Amygdala (tissue), 56 donors: Measurements from ENCODE around the gene BDP1.
A peak's percentile ranks its signal among the peaks of the same experiment; 100 is the strongest.
"Not testable (repeated sequence)": the region's sequence is repeated elsewhere in the genome, so short reads cannot be mapped to it uniquely, and the experiment has no call there.

Source experiments
- DNase-seq, 56 donors: peaks; one replicate each; lab custom pipeline; 2025; lab: John Stamatoyannopoulos, UW

BDP1 gene, protein sequence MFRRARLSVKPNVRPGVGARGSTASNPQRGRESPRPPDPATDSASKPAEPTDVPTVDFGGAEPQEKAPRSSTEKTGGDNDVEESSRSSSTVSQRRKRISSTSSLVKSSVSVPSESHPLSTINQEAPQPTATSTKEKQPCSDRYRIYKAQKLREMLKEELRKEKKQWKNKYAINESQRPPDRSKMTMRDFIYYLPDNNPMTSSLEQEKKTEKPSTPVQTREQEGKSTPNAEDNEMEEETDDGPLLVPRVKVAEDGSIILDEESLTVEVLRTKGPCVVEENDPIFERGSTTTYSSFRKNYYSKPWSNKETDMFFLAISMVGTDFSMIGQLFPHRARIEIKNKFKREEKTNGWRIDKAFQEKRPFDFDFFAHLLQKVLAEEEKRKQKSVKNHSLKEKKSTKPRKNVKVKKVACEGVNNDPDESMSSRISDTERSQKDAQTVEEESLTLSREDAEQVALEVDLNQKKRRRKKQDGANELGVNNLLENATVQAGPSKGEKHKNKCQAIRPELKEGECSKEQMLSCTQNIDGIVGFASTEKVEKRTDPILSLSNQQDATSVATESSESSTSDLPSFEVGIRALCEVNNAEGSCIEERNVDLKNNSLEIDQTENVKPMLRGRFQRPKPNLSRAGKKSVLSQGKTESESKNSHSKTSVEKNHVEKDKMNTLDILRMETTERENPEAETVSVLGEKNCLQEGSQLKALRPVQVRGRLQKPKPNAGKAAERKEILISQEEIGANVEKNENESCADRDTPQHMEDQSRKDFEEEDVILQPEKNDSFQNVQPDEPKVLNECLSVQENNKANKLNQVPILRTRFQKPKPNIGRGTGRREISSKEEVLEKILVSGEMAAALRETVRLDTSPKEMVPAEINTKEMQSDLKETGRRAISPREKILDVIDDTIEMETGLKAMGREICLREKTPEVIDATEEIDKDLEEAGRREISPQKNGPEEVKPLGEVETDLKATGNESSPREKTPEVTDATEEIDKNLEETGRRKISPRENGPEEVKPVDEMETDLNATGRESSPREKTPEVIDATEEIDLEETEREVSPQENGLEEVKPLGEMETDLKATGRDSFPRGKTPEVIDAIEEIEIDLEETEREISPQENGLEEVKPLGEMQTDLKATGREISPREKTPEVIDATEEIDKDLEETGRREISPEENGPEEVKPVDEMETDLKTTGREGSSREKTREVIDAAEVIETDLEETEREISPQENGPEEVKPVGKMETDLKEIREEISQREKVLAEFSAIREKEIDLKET (N-terminal part only)

DNA sequence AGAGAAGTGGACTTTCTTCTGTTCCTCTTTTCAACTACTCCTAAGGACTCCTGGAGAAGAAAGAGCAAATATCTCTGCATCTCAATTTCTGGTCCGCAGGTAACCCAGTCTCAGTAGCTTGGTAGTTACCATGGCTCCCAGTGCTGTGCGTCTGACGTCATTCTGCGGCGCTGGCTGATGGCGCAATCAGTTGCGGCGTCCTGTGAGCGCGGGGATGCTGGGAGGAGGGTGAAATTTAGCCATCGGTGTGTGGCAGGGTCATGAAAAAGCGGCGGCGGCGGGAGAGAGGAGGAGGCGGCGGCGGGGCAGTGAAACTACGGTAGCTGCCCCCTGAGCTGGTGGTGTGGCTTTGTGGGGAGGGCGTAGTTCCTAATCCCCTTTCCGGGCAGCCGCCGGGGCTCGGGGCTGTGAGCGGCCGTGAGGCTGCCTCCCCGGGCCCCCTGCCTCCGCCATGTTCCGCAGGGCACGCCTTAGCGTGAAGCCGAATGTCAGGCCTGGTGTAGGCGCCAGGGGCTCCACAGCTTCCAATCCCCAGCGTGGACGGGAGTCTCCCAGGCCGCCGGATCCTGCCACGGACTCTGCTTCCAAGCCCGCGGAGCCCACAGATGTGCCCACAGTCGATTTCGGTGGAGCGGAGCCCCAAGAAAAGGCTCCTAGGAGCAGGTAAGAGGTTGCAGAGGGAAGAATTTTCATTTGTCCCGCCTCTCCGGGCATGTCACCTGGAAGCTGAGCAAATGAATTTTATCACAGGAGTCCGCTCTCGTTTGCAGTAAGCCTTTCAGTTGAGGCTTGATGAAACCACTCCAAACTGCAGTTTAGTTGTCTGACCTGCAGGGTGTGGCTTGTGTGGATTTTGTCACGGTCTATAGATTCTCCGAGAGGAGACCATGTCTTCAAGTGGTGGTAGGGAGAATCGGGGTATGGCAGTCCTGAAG, at the start of gene BDP1:
Gene BDP1 (plus strand): TSS at position 225 of the 935 bp plus-strand sequence. CDS start 227 bp downstream, at position 452.
- DNase-seq = peak; percentile 74 to 98 (median 90)

DNA sequence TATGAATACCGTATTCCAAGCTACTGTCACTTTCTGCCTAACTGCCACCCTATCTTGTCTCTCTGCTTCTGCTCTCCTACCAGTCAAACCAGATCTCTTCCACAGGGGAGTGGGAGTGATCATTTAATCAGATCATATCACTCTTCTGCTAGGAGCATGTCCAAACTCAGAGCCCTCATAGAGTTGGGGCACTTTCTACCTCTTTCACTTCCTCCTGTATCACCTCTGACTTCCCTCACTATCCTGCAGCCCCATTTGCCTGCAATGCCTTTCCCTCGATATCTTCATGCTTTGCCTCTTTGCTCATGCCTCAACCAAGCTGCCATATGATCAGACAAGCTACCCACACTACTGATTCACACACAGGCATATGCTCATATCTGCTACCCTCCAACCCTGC, 45.4 kb upstream of the BDP1 start:
- not testable (repeated sequence) for DNase-seq

DNA sequence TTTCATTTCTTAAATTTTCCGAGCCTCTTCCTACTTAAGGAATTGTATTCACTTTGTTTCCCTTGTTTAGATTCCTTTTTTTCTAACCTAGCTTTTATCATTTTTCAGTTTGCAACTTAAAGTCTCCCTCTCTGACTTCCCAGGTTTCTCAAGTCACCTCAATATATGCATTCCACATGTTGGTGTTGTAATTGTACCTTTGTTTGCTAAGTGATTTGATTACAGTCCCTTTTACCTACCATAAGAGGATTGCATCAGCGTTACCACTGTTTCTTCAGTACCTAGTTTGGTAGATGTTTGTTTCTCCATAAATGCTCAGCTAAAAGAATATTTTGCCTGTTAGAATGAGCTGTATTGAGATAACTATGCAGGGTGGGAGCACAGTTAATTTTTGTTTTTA, 39.8 kb upstream of the BDP1 start:
- not testable (repeated sequence) for DNase-seq

DNA sequence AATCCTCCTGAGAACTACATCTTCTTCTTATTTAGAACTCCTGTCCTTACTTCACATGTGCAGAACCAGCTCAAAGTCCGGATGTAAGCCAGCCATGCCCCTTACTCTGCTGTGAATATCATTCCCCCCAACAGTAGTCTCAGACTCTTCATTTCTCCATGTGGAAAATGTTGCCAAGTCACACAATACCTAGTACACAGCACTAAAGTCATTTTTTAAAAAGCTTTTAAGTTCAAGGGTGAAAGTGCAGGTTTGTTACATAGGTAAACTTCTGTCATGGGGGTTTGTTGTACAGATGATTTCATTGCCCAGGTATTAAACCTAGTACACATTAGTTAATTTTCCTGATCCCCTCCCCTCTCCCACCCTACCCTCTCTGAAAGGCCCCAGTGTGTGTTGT, 37.4 kb upstream of the BDP1 start:
- not testable (repeated sequence) for DNase-seq

DNA sequence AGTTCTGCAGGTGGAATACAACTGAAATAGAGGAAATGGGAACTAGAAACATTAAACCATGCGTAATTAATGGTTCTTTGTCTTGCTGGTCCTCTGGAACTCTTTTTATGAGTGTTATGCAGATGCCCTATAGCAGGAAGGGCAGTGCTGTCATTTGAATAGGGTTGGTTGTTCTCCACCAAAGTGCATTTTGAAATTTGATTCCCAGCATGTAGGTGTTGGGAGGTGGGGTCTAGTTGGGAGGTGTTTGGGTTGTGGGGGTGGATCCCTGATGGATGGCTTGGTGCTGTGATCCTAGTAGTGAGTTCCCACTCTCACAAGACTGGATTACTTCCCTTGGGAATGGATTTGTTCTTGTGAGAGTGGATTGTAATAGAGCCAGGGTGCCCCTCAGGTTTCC, 34.2 kb upstream of the BDP1 start:
- not testable (repeated sequence) for DNase-seq

DNA sequence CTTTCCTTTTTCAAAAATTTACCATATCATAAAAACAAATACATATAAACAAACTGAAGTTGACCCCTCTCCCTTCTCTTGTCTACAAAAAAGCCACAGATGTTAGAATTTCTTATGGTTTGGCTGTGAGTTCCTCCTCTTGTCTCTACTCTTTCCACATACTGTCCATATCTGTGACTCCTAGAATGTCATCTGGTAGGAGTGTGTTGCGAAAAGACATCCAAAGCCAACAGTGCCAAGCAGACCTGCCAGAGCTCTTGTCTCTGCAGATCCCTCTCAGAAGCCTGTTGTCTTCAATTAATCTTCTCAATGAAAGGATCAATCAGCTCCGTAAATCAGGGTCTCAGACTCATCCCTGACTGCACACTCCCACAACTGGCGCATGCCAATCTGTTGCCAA, 31.6 kb upstream of the BDP1 start:
- DNase-seq = not testable (repeated sequence)

DNA sequence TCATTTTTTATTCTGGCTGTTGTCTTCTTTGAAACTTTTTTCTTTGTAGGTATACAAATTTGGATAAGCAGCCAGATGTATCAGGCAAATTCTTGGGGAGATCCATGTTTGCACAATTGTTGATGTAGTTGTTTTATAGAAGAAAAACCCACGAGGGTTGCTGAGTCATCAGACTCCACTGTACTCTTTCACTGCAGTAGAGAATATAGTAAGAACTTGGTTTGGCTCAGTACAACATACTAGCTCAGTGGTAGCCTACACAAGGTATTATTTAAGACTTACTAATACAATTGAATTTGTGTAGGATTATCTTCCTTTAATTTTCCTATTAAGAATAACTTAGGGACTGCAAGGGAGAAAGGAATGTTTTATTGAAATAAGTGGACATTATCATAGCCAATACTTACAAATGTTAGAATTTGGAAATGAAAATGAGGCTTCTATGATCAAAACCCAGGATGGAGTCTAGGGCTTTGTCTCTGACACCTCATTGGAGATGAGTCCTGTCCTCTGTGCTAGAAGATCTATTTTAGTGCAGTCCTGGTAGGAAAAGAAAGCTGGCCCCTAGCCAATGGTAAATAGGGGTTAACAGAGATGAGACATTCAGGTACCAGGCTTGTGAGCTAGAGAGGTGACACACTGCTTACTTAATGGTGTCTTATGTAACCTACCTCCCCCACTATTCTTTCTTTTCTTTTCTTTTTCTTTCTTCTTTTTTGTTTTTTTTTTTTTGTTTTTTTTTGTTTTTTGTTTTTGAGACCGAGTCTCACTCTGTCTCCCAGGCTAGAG, 28.6 kb upstream of the BDP1 start:
- DNase-seq = not testable (repeated sequence)

DNA sequence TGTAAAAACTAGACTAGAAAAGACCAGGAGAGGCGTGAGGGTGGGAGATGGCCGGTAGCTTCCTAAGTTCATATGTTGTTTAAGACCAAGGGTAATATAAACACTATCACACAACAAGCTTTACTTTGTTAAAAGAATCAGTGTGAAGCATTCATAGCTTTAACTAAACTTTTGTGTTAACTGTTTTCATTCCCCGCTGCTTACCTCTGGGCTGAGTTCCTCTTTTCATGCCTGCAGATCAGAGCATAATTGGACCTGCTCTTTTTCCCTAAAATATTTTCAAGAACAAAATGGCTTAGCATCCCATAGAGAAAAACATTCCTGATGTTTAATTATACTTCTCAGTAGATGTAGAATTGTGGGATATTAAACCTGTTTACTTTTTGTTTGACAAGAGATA, 23.0 kb upstream of the BDP1 start:
- not testable (repeated sequence) for DNase-seq

DNA sequence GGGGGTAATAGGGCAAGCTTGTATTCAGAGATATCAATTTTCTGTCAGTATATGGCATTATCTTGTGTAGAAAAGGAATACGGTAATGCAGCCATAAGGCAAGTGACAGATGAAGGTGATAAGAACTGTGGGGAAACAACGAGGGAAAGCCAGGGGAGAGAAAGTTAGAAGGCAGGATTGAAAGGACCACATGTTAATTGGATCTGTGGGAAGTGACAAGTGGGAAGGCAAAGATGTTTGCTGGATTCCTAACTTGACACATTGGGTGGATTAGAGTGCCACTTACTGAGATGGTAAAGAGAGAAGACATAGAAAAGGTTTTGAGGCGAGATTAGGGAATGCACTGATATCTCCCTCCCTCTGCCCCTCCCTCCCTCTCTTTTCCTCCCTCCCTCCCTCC, 20.6 kb upstream of the BDP1 start:
- not testable (repeated sequence) for DNase-seq

DNA sequence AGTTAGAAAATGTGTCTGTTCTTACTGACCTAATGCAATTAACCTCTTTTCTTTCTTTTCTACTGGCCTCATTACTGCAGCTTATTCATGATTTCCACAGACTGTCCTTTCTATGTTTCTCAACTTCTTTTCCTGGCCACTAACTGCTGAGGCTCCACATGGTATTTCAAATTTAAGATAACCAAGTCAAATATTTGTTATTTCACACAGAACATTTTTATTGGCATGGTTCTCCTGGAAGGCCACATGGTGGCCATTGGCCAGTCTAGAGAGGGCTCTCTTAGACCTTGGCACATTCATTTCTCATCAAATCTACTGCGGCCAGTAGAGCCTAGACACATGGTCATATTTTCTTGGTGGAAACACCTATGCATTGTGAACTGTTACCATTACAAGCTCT, 13.9 kb upstream of the BDP1 start:
- not testable (repeated sequence) for DNase-seq

DNA sequence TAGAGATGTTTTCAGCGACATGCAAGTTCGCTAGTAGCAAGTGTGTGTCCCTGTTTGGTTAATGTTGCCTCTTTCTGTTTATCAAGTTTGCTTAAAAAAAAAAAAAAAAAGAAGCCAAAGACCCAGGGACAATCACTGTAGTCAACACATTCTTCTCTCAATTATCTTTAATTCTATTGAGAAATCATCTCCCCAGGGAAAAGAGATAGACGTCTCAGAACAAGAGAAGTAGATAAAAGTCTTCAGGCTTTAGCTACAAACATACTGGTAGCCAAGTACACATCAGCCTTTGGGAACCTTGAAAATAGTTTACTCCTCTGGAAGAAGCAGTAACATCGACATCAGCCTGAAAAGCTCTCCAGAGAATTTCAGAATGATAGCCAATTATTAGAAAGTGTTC, 11.6 kb upstream of the BDP1 start:
- DNase-seq = not testable (repeated sequence)

DNA sequence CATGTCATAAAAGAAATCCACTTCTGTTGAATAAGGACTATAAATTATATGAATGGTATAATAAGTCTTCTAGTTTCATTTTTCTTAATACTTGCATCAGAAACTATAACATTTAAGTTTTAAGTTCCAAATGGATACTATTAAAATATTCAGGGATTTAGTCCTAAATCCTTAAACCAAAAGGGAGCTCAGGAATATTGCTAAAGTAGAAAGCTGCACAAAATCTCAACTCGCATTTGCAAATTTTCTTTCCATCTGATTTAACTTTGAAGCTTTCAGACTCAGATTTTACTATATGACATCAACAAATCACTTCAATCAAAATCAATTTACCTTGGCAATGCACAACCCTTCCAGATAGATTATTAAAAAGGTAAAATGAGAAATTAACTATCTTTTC, 10.4 kb upstream of the BDP1 start:
- not testable (repeated sequence) for DNase-seq

DNA sequence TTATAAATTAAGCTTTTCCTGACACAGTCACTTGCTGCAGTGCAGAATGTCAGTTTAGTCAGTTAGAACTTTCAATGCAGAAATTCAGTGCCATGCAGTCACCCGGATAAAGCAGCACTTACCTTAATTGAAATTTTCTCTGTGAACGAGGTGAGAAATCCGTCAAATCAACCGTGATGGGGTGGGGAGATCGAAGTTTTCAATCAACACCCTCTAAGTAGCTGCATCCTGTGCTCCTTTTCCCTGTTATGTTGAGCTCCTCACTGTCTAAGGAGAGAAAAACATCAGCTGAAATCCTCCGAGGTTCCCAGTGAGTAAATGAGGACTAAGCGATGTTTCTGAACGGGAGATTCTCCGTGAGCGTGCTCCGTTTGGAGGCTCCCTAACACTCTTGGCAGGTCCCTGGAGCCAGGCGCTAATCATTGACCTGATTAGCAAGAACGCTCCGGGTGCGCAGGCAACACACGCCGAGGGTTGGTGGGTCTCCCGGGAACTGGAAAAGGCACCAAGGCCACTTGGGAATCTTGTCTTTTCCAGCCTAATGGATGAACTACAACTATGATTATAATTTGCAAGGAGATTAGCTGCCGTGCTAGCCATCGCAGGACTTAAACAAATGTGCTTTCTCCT, 9.8 kb upstream of the BDP1 start:
- DNase-seq = peak in 2 of 56 donors; percentile 2 to 11

DNA sequence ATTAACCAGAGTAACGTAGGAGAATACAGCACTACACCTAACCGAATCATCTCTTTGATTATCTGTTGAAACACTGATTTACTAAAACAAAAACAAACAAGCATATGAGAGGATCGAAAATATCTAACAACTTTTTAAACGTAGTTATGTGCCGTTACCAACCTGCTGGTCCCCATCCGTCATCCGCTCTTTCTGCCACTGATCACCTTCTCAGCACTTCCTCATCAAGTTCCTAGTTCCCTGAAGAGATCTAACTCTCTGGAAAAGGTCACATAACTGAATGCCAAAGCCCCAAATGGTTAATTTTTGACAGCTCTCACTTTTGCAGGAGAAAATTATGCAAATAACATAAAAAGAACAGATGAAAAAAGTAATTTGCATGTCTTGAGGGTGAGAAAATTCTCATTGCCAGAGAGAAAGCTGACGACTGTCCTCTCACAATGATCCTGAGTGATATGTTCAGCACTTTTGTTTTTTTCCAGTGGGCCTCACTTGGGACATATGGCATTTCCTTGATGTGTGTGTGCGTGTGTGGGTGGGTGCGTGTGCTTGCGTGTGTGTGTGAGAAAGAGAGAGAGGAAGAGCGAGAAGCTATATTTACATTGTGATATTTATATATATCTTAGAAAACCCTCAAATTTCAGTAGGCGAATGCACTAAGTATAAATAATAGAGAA, 8.8 kb upstream of the BDP1 start:
- DNase-seq = not testable (repeated sequence)

DNA sequence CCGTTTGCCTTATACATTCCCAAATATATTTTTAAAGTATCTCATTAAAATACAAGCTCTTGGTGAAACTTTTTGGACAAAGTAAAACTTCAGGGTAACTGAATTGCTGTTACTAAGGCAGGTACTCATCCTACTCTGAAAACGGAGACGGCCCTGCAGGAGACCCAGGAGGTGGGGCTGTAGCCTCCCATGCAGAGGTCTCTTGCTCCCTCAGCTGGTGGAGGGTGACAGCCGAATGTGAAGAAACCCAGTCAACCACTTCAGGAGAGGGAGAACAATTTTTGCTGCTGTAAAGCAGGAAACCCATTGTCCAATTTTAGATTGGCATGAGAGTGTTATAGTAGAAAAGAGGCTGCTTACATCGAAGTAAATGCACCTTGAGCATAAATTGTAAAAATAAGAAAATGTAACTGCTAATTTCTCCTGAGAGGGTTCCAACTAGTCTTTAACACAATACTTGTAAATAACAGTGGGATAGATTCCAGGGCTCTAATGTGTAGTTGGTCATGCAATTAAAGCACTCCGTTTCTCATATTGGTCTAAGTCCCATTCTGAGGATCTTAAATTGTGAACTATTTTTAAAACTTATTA, 8.1 kb upstream of the BDP1 start:
- peak in 44 of 56 donors; percentile 1 to 73 (median 26) for DNase-seq

DNA sequence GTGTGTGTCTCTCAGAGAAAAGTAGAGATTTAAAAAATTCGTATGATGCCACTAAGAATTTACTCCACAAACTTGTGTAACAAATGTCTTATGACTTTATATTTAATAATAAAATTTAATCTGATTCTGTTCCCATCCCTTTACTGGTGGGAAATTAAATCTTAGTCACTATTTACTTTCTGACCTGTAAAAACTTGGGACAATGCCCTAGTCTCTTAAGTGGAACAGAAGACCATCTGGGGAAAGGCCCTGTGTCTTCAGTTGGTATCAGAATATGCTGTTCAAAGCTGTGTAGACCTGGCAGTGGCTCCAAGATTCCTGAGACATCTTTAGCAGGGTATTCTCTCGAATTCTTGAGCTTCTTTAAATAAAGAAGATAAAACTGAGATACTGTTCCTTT, 2.6 kb upstream of the BDP1 start:
- DNase-seq = no peak

DNA sequence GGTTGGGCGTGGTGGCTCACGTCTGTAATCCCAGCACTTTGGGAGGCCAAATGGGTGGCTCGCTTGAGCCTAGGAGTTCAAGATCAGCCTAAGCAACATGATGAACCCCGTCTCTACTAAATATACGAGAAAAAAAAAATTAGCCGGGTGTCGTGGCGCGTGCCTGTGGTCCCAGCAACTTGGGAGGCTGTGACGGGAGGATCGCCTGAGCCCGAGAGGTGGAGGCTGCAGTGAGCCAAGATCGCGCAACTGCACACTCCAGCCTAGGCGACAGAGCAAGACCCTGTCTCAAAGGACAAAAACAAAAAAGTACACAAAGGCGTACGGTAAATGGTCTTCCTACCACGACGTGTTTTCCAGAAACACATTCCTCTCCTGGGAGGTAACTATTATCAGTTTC, 538 bp upstream of the BDP1 start:
- no peak for DNase-seq
